H9 (cell line): ENCODE data around the gene UNC5C. TPM values are rescaled to one million over a fixed set of nuclear protein-coding genes. Genes with fewer than 3 reads are reported as not detected.

Experiments
- DNase-seq: peaks from one replicate; pipeline ENCODE4 v3.0.0-alpha.2; 2017
- H2AFZ ChIP-seq: one replicate; pipeline ENCODE4 v1.6.1; 2013; ENCODE audit warnings: mild to moderate bottlenecking, low read length, control low read depth, moderate library complexity
- H2AK5ac ChIP-seq: 2 replicates; pipeline ENCODE4 v1.6.1; 2013; ENCODE audit warnings: low read length, control low read depth, mixed read lengths; ENCODE audit not compliant: insufficient read length
- H2BK120ac ChIP-seq: one replicate; pipeline ENCODE4 v1.6.1; 2013; ENCODE audit warnings: low read depth, mild to moderate bottlenecking, low read length, control low read depth, inconsistent platforms; ENCODE audit not compliant: poor library complexity, severe bottlenecking
- H2BK12ac ChIP-seq: 2 replicates; pipeline ENCODE4 v1.6.1; 2013; ENCODE audit warnings: low read length, control low read depth, mixed read lengths, low read depth; ENCODE audit not compliant: insufficient read length
- H2BK15ac ChIP-seq: 2 replicates; pipeline ENCODE4 v1.6.1; 2013; ENCODE audit warnings: low read depth, low read length, control low read depth
- H2BK20ac ChIP-seq: one replicate; pipeline ENCODE4 v1.6.1; 2013; ENCODE audit warnings: low read depth, mild to moderate bottlenecking, low read length, control low read depth, inconsistent platforms; ENCODE audit not compliant: poor library complexity, severe bottlenecking
- H2BK5ac ChIP-seq: 2 replicates; pipeline ENCODE4 v1.6.1; 2013; ENCODE audit warnings: low read length, control low read depth, mixed read lengths; ENCODE audit not compliant: insufficient read length
- H3K14ac ChIP-seq: 2 replicates; pipeline ENCODE4 v1.6.1; 2013; ENCODE audit warnings: low read length, control low read depth; ENCODE audit not compliant: insufficient read depth
- H3K18ac ChIP-seq: 2 replicates; pipeline ENCODE4 v1.6.1; 2013; ENCODE audit warnings: low read depth, mild to moderate bottlenecking, mixed read lengths, low read length, control low read depth; ENCODE audit not compliant: insufficient read length
- H3K23ac ChIP-seq: 2 replicates; pipeline ENCODE4 v1.6.1; 2013; ENCODE audit warnings: low read length, control low read depth, mixed read lengths, low read depth; ENCODE audit not compliant: insufficient read length
- H3K23me2 ChIP-seq: 2 replicates; pipeline ENCODE4 v1.6.1; 2013; ENCODE audit warnings: low read depth, mild to moderate bottlenecking, mixed read lengths, low read length, control low read depth; ENCODE audit not compliant: insufficient read length, poor library complexity, severe bottlenecking
- H3K27ac ChIP-seq: 2 replicates; pipeline ENCODE4 v1.5.1; 2013; ENCODE audit warnings: low read length, control low read depth, mixed read lengths, low read depth; ENCODE audit not compliant: insufficient read length
- H3K27me3 ChIP-seq: 2 replicates; pipeline ENCODE4 v1.6.1; 2013; ENCODE audit warnings: low read length, control low read depth, inconsistent platforms; ENCODE audit not compliant: insufficient read depth
- H3K4ac ChIP-seq: 2 replicates; pipeline ENCODE4 v1.6.1; 2013; ENCODE audit warnings: low read depth, mild to moderate bottlenecking, control low read depth, inconsistent platforms, low read length, moderate library complexity
- H3K4me1 ChIP-seq: 2 replicates; pipeline ENCODE4 v1.6.1; 2013; ENCODE audit warnings: low read length, control low read depth, inconsistent platforms; ENCODE audit not compliant: insufficient read depth
- H3K4me2 ChIP-seq: 2 replicates; pipeline ENCODE4 v1.6.1; 2013; ENCODE audit warnings: low read length, control low read depth, mixed read lengths; ENCODE audit not compliant: insufficient read length, insufficient read depth
- H3K56ac ChIP-seq: 2 replicates; pipeline ENCODE4 v1.6.1; 2013; ENCODE audit warnings: low read depth, mild to moderate bottlenecking, mixed read lengths, low read length, control low read depth; ENCODE audit not compliant: insufficient read length
- H3K79me1 ChIP-seq: 2 replicates; pipeline ENCODE4 v1.6.1; 2013; ENCODE audit warnings: low read depth, mild to moderate bottlenecking, moderate library complexity, low read length, control low read depth, inconsistent platforms; ENCODE audit not compliant: insufficient read depth, poor library complexity, severe bottlenecking
- H3K79me2 ChIP-seq: 2 replicates; pipeline ENCODE4 v1.6.1; 2013; ENCODE audit warnings: low read length, control low read depth, inconsistent platforms; ENCODE audit not compliant: insufficient read depth
- H3K9ac ChIP-seq: 2 replicates; pipeline ENCODE4 v1.6.1; 2013; ENCODE audit warnings: low read length, control low read depth, mixed read lengths; ENCODE audit not compliant: insufficient read length; ENCODE audit errors: extremely low read depth
- H3K9me3 ChIP-seq: one replicate; pipeline ENCODE4 v1.6.1; 2013; ENCODE audit warnings: low read depth, low read length, inconsistent platforms; ENCODE audit not compliant: control insufficient read depth
- H3T11ph ChIP-seq: one replicate; pipeline ENCODE4 v1.6.1; 2013; ENCODE audit warnings: mild to moderate bottlenecking, low read length, control low read depth, inconsistent platforms
- H4K20me1 ChIP-seq: one replicate; pipeline ENCODE4 v1.6.1; 2013; ENCODE audit not compliant: control insufficient read depth, insufficient read length, insufficient read depth
- H4K5ac ChIP-seq: 2 replicates; pipeline ENCODE4 v1.6.1; 2013; ENCODE audit warnings: low read depth, mild to moderate bottlenecking, mixed read lengths, low read length, control low read depth; ENCODE audit not compliant: insufficient read length
- H4K8ac ChIP-seq: replicated peaks from 2 replicates; pipeline ENCODE4 v1.6.1; 2013; ENCODE audit warnings: low read length, control low read depth, mixed read lengths, low read depth; ENCODE audit not compliant: insufficient read length
- H4K91ac ChIP-seq: 2 replicates; pipeline ENCODE4 v1.6.1; 2013; ENCODE audit warnings: low read depth, mild to moderate bottlenecking, moderate library complexity, mixed read lengths, low read length, control low read depth; ENCODE audit not compliant: insufficient read length
- H3K27ac Mint-ChIP-seq, 3 experiments: 2 replicates in 2 of 3; 3 replicates in 1 of 3; pipeline ENCODE4 v1.8.0; 2020 to 2021; ENCODE audit warnings: mixed read lengths in 3 of 3, mild to moderate bottlenecking in 1 of 3, moderate library complexity in 1 of 3
- H3K27me3 Mint-ChIP-seq: 2 replicates; pipeline ENCODE4 v1.8.0; 2021; ENCODE audit warnings: low read depth, mild to moderate bottlenecking, moderate library complexity, mixed read lengths
- H3K36me3 Mint-ChIP-seq, 3 experiments: 2 replicates in 2 of 3; 3 replicates in 1 of 3; pipeline ENCODE4 v1.8.0; 2020 to 2021; ENCODE audit warnings: low read depth in 3 of 3, mixed read lengths in 3 of 3; ENCODE audit not compliant: insufficient read depth in 1 of 3
- H3K4me1 Mint-ChIP-seq, 2 experiments: 2 replicates each; pipeline ENCODE4 v1.8.0; 2020; ENCODE audit warnings: mixed read lengths in 2 of 2
- H3K4me3 Mint-ChIP-seq, 2 experiments: 2 replicates in 1 of 2; 3 replicates in 1 of 2; pipeline ENCODE4 v1.8.0; 2020 to 2021; ENCODE audit warnings: mild to moderate bottlenecking in 2 of 2, mixed read lengths in 2 of 2, moderate library complexity in 1 of 2
- H3K9me3 Mint-ChIP-seq, 2 experiments: 2 replicates in 1 of 2; 3 replicates in 1 of 2; pipeline ENCODE4 v1.8.0; 2020; ENCODE audit warnings: mild to moderate bottlenecking in 2 of 2, mixed read lengths in 2 of 2, moderate library complexity in 1 of 2
- WGBS: extraction: QIAGEN DNeasy Blood & Tissue Kit; methylation state at CpG from one replicate; pipeline ENCODE4 v1.1.7; 2013; ENCODE audit warnings: missing lambda C conversion rate, low lambda C conversion rate, mixed read lengths; ENCODE audit not compliant: insufficient read length; ENCODE audit errors: extremely low coverage; 5-methylcytosine and 5-hydroxymethylcytosine counted together
- total RNA-seq: library from RNA; stranded (reverse); gene quantifications from 2 replicates; pipeline ENCODE4 v1.2.1, GENCODE V29; 2021
- TF ChIP-seq, protein P1 (sequence below): fragments of 200-600 bp; sonication (generic); conservative IDR thresholded peaks from 3 replicates; pipeline ENCODE4 v1.8.0; 2021; ENCODE audit warnings: antibody characterized with exemption, mild to moderate bottlenecking

Gene UNC5C
- total RNA-seq, 1 experiment from 2014 or later, result not detected

DNA sequence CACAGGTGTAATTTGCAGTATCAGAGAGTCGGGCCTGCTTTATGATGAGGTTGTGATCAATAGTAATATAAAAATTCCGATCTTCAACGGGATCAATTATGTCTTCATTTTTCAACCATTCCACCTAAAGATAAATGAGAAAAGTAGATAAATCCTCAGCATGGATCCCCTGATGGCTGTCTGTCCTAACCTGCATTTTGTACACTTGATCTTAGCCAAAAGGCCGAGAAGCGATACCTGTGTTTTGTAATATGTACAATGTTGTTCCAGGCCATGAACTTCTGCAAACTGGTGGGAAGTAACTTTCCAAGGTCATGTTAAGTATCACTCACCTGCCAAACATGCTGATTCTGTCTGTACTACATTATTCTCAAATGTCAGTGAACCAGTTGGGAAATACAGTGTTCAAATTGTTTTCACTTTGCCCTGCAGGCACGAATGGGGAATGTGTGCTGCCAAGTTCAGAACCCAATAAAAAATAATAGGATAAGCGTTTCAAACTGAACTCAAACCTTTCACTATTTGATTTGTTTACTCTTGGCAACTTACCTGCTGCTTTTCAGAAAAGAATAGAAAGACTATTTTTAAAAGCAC lies 298.1 kb downstream of the UNC5C start:
- H4K5ac ChIP-seq, result no peak overlapping the region
- H3K36me3 Mint-ChIP-seq, result no peaks in the 10 kb centered on the region
- H3K4me3 Mint-ChIP-seq, result no peak overlapping the region
- H2BK120ac ChIP-seq, result no peak overlapping the region
- H3K27me3 Mint-ChIP-seq, result no peaks in the 10 kb centered on the region
- no peaks in the 10 kb centered on the region for H3K9me3 ChIP-seq
- H3K4me2 ChIP-seq, result no peak overlapping the region
- H3K4me1 ChIP-seq, result no peaks in the 10 kb centered on the region
- DNase-seq, result no peak
- no peak overlapping the region for H2BK15ac ChIP-seq
- no peaks in the 10 kb centered on the region for H3K9me3 Mint-ChIP-seq
- H2BK20ac ChIP-seq, result no peak overlapping the region
- no peaks in the 10 kb centered on the region for H3K79me2 ChIP-seq
- TF ChIP-seq, protein P1, sequence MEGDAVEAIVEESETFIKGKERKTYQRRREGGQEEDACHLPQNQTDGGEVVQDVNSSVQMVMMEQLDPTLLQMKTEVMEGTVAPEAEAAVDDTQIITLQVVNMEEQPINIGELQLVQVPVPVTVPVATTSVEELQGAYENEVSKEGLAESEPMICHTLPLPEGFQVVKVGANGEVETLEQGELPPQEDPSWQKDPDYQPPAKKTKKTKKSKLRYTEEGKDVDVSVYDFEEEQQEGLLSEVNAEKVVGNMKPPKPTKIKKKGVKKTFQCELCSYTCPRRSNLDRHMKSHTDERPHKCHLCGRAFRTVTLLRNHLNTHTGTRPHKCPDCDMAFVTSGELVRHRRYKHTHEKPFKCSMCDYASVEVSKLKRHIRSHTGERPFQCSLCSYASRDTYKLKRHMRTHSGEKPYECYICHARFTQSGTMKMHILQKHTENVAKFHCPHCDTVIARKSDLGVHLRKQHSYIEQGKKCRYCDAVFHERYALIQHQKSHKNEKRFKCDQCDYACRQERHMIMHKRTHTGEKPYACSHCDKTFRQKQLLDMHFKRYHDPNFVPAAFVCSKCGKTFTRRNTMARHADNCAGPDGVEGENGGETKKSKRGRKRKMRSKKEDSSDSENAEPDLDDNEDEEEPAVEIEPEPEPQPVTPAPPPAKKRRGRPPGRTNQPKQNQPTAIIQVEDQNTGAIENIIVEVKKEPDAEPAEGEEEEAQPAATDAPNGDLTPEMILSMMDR, result no peak
- no peak overlapping the region for H2BK12ac ChIP-seq
- H3K9ac ChIP-seq, result no peak overlapping the region
- no peaks in the 10 kb centered on the region for H3K79me1 ChIP-seq
- H2AK5ac ChIP-seq, result no peak overlapping the region
- H2AFZ ChIP-seq, result no peak overlapping the region
- H3K14ac ChIP-seq, result no peak overlapping the region
- H3K18ac ChIP-seq, result no peak overlapping the region
- no peak overlapping the region for H3K27ac ChIP-seq
- H3K23ac ChIP-seq, result no peak overlapping the region
- H2BK5ac ChIP-seq, result no peak overlapping the region
- no peaks in the 10 kb centered on the region for H4K20me1 ChIP-seq
- 0 out of 4 replicates have a peak, but pooled peaks cover 3 to 4% of the 10 kb centered on the region in 2 experiments for H3K4me1 Mint-ChIP-seq
- H3K56ac ChIP-seq, result no peak overlapping the region
- no peak overlapping the region for H3K27ac Mint-ChIP-seq
- H4K91ac ChIP-seq, result no peak overlapping the region
- no peak overlapping the region for H3T11ph ChIP-seq
- no CpG with 5 or more reads among the region's 7 CpGs for WGBS
- H3K27me3 ChIP-seq, result no peaks in the 10 kb centered on the region
- no peak overlapping the region for H4K8ac ChIP-seq
- H3K23me2 ChIP-seq, result no peaks in the 10 kb centered on the region
- no peak overlapping the region for H3K4ac ChIP-seq
